SIG-M5 (cell line): ENCODE data around the gene MT1X.

Experiments used
- DNase-seq: peaks from one replicate; lab custom pipeline; 2025; lab: John Stamatoyannopoulos, UW

Gene MT1X

DNA sequence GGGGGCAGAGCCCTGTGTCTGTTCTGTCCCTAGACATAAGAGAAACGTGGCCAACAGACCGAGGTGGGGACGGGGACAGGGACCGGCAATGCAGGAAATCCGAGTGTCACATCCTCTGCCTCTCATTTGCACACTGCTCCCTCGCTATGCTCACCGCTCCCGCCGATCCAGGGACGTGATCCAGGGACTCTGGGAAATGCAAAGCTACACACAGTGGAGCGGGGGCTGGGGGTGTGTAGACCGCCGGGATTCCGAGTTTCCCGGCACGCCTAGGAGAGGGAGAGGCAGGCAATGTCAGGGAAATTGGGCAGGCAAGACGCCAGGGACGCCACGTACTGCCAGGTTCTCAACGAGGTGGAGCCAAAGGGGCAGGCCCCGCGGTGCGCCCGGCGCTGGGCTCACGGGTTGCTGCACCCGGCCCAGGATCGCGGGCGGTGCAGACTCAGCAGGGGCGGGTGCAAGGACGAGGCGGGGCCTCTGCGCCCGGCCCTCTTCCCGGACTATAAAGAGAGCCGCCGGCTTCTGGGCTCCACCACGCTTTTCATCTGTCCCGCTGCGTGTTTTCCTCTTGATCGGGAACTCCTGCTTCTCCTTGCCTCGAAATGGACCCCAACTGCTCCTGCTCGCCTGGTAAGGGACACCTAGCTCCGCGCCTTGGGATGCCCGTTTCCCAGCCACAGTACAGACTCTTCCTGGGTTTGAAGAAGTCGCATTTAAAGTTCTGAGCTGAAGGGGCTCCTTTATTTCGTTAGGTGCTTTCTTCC lies at the start of gene MT1X:
MT1X (plus strand) TSS at position 532 of the 764 bp plus-strand sequence; CDS start at position 603, 71 bp downstream.
- DNase-seq: peak; percentile 32

GRCh38 chr16:56632848-56633365 lies 49.4 kb upstream of the MT1X start:
- no peak for DNase-seq

GRCh38 chr16:56633535-56633934 lies 48.7 kb upstream of the MT1X start:
- DNase-seq: no peak

GRCh38 chr16:56634715-56635440 lies 47.4 kb upstream of the MT1X start:
- DNase-seq: no peak

GRCh38 chr16:56635441-56635967 lies 46.8 kb upstream of the MT1X start:
- no peak for DNase-seq

DNA sequence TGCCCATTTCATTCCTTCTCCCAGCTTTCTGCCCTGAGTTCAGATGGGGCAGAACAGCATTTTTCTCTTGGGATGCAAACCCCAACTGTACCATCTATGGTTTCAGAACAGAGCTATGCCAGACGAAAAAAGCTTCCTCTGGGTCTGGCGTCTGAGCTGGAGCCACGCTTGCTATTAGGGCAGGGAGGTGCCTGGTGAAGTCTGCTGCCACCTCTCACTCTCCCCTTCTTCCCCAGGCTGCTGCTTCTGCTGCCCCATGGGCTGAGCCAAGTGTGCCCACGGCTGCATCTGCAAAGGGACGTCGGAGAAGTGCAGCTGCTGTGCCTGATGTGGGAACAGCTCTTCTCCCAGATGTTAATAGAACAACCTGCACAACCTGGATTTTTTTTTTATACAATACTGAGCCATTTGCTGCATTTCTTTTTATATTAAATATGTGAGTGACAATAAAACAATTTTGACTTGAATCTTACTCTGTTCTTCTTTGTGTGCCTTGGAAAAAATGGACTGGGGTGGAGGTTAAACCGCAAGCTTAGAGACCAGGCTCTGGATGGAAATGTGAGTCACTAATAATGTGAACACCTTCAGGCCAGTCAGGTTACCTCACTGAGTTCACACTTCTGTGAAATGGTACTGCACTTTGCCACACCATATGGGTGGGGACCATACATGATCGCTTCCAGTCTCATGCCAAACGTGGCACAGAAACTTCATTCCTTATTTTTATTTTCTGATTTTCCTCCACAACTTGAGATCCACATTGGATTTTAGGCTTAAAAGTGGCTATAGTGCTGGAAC lies 45.5 kb upstream of the MT1X start:
- DNase-seq: no peak

GRCh38 chr16:56637814-56638750 lies 44.2 kb upstream of the MT1X start, which contains the start of gene MT1A:
MT1A (plus strand) TSS chr16:56638666; CDS start chr16:56638739, 73 bp downstream.
- DNase-seq: no peak

DNA sequence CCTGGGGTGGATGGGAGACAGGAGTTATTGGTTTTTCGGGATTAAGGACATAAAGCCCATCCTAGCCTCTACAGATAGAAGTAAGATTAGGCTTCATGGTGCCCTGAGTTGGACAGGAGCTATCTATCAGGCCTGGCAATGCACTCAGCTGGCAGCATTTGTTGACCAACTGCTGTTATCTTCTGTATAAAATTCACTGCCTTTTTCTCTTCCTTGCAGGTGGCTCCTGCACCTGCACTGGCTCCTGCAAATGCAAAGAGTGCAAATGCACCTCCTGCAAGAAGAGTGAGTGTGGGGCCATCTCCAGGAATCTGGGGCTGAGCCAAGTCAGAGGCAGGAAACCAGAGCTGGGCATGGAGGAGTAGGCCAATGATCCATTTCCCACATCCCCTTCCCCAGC lies 43.2 kb upstream of the MT1X start:
- DNase-seq: no peak

GRCh38 chr16:56640076-56640475 lies 42.2 kb upstream of the MT1X start:
- no peak for DNase-seq

GRCh38 chr16:56641166-56641565 lies 41.1 kb upstream of the MT1X start:
- no peak for DNase-seq

- DNase-seq: no peak
Observed at GRCh38 chr16:56643080-56643778, 39.0 kb upstream of the MT1X start.

DNA sequence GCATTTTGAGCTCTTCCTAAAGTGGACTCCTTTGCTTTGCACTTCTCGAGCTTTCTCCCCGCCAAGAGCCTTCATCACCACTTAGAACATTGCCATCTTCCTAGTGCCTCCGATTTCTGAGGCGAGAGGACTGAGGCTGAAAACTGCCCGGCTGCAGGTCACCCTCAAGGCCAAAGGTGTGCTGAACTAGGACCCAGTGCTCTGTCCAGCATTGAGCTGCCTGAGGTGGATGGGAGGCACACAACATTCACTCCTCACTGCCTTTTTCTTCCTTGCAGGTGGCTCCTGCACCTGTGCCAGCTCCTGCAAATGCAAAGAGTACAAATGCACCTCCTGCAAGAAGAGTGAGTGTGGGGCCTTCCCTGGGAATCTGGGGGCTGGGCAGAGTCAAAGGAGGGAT lies 38.4 kb upstream of the MT1X start:
- no peak for DNase-seq

DNA sequence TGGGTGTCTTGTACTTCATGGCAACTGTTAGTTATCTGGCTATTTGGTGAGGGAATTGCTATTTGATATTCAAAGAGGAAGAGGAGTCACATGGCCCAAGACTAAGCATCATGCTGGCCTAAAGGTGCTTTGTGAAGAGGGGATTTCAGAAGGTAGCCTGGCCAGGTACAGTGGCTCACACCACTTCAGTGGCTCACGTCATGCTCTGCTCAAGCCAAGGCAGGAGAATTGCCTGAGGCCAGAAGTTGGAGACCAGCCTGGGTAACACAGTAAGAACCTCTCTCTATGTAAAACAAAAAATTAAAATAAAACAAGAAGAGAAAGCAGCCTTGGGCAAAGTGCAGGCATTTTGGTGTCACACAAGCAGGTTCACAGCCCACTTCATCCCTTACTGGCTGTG lies 37.0 kb upstream of the MT1X start:
- DNase-seq: no peak

DNA sequence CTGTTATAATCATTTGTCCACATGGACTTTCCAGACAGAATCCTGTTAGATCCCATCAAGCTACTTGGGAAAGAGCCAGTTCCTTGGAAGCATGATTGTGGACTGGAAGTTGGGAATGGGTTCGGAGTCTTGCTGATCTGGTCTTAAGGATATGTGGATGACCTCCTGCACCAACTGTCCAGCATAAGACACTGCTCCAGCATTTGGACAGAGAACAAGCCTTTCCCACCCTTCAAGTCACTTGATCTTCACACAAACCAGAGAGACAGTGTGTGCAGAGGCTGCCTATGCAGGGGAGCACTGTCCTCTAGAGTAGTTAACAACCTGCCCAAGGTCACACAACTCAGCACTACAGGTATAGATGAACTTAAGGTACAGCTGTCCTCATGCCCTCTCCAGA lies 36.4 kb upstream of the MT1X start:
- no peak for DNase-seq

GRCh38 chr16:56647641-56648431 lies 34.4 kb upstream of the MT1X start:
- no peak for DNase-seq

- DNase-seq: no peak
Observed at GRCh38 chr16:56649271-56649670, 33.0 kb upstream of the MT1X start.

GRCh38 chr16:56649820-56650219 lies 32.5 kb upstream of the MT1X start:
- DNase-seq: no peak

- DNase-seq: no peak
Observed at GRCh38 chr16:56651586-56651985, 30.7 kb upstream of the MT1X start, which contains the start of gene MT1B. MT1B (plus strand) TSS chr16:56651886; CDS start chr16:56651954, 68 bp downstream.

GRCh38 chr16:56652600-56652999 lies 29.7 kb upstream of the MT1X start:
- no peak for DNase-seq
